Measurements from ENCODE around the gene PRDM16. TPM values are rescaled to one million over a fixed set of nuclear protein-coding genes. Genes with fewer than 3 reads are reported as not detected.

Gene PRDM16
- total RNA-seq, 1 experiment from 2014 or later, result 0.95 TPM

DNA sequence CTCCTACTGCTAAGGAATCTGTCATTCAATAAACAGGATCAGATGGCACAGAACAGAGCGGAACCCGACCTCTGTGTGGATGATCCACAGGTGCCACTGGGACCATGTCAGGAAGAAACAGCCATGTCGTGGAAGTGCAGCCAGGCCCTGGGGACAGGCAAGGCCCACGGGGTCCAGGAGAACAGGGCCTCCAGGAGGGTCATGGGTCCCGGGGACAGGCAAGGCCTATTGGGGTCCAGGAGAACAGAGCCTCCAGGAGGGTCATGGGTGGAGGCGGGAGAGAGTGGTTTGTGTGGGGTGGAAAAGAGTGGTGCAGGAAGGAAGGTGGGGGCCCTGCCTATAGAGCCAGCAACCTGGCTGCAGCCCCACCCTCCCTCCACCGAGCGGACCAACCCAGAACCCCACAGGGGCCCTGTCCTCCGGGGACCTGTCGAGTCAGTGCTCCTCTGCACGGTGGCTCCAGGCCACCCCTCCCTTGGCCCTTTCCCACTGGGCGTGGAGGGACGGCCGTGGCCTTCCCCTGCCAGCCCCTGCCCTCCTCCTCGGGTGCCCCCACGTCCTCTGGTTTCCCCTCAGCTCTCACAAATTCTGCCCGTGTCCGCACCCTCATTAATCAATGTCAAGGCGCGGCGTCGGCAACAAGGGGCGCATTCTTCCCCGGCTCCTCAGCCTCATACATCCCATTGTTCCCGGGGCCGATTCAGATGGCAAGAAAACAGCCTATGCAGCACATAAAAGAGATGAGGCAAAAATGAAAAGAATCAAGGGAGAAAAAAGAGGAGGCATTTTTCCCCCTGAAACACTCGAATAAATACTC lies 146.4 kb downstream of the PRDM16 start:
- H3K27me3 ChIP-seq, result no peaks in the 10 kb centered on the region

DNA sequence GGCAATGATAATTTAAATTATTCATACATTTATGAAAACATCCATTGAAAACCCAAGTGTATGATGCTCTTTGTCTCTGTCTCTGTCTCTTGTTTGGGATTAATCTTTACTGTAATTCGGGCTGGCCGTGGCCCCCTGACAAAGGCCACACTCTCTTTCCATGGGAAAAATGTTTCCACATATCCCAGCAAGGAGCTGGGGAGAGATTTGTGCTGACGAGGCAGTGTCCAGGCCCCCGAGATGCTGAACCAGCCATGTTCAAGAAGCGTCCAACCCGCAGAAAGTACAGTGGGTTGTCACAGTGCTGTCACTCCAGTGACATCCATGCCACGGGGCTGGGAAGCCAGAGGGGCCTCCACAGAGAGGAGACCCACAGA lies 147.0 kb downstream of the PRDM16 start:
- DNase-seq, result no peak
- Histone ChIP-seq H3K9me3 (no peaks in the 10 kb centered on the region), H3K36me3 (no peaks in the 10 kb centered on the region), H3K27me3 (no peaks in the 10 kb centered on the region), H3K4me3 (no peak overlapping the region)

More for the DNA sequence above, 146.4 kb downstream of the PRDM16 start:
- no peak for DNase-seq
- no peaks in the 10 kb centered on the region for H3K9me3 ChIP-seq
- no peak overlapping the region for H3K4me3 ChIP-seq
- no peaks in the 10 kb centered on the region for H3K36me3 ChIP-seq

DNA sequence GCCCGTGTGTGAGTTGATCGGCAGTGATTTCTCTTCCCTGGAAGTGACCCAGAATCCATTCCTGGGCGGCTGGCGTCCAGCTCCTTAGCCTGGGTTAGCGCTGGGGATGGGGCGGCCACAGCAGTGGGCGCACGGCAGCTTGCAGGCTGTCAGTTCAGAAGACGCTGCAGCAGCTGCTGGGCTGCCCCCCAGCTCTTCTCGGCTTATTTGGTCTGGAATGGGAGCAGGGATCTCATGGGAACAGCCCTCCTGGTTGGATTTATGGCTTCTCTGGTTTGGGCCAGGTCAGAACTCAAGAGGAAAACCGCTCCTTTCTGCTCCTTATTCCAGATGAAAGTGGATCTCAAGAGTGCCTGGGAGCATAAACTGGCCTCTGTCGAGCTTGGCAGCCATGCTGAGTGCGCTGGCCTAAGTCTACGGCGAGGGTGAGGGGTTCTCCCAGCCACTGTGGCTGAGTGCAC lies 148.2 kb downstream of the PRDM16 start:
- H3K27me3 ChIP-seq, result no peaks in the 10 kb centered on the region
- no peaks in the 10 kb centered on the region for H3K36me3 ChIP-seq
- H3K9me3 ChIP-seq, result no peaks in the 10 kb centered on the region
- no peak overlapping the region for H3K4me3 ChIP-seq
- DNase-seq, result no peak

DNA sequence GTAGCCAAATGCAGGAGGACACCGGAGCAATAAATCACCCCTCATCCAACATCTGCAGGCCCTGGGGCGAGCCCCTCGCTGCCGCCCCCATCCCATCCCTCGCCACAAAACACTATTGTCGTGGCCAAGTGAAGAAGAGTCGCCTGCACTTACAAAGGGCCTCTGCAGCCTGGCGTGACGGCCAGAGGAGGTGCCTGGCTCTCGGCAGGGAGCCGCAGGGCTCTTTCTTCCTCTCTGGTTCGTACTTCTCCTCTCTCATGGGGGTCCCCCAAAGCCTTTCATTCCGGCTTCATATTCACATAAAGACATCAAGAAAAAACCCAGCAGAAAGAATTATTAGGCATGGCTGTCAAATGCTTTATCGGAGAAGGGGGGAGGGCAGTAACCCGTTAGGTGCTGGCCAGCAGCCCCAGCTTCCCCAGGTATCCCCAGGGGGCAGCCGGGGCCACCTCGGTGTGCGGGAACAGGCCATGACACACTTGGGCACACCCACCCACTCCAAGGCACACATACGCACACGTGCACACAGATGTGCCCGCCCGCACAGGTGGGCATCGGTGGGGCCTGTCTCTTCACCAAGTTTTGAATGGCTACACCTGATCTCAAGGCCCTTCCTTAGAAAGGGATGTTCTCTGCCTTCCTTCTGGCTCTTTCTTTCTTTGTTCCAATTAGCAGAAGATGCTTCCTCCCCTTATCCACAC lies 149.1 kb downstream of the PRDM16 start:
- Histone ChIP-seq H3K36me3 (no peaks in the 10 kb centered on the region), H3K27me3 (no peaks in the 10 kb centered on the region), H3K4me3 (no peak overlapping the region), H3K9me3 (no peaks in the 10 kb centered on the region)
- no peak for DNase-seq

DNA sequence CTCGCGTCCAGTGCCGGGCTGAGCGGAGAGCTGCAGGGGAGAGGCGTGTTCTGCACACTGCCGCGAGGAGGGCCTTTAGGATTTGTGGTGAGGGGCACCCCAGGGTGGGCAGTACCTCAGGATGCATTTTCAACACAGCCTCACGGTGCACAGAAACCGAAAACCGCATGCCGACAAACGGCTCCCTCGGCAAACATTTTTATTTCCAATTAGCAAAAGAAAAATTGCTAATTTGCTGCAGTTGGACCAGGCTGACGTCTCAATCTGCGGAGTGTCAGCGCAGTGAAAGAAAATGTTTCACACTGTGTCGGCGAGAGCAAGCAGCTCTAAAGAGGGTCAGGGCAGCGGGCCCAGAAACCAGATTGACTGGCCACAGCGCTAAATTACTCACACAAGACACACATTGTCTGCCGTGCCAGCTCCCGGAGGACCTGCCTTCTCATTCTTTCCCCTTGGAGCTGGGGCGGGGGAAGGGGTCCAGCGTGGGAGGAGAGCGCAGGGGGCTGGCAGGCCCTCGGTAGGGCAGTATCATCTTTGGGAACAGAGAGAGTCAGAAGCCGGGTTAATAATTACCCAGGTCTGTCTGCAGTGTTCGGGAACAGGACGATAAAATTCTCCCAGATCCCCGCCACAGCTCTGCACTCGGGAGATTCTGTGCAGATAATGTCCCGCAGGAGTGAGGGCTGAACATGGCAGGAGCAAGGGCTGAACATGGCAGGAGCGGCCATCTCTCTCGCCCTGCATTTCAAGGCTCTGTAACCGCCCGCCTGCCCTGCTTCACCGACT lies 150.2 kb downstream of the PRDM16 start:
- peak; percentile 86 for DNase-seq
- H3K27me3 ChIP-seq, result no peaks in the 10 kb centered on the region
- no peak overlapping the region for H3K4me3 ChIP-seq
- no peaks in the 10 kb centered on the region for H3K36me3 ChIP-seq
- H3K9me3 ChIP-seq, result no peaks in the 10 kb centered on the region

DNA sequence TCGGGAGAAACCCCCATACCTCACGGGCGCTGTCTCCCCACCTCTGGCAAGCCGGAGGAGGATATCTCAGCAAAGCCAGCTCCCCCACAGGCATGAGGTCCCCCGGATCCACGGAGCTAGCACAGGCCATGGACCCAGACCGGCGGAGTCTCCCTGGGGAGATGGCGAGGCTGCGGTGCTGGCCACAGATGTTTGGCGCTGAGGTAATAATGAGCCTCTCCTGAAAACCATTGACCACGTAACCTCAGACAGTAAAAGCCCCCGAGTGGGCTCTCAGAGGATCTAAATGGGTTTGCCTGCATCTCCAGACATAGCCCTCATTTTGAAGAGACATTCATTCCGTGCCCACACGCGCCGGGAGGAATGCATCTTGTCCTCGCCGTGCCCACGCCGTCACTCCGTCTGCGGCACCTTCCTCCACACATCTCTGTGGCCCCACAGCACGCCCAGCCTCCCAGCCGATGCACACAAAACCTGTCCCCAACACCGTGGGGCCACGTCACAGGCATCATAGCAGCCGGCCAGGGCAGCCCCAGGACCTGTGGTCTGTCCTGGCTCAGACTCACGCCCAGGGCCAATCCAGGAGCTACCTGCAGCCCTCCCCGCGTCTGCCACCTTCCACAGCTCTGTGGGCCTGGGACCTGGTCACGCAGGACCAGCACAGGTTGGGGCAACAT lies 150.9 kb downstream of the PRDM16 start:
- Histone ChIP-seq H3K27me3 (no peaks in the 10 kb centered on the region), H3K36me3 (no peaks in the 10 kb centered on the region), H3K9me3 (no peaks in the 10 kb centered on the region), H3K4me3 (no peak overlapping the region)
- DNase-seq, result no peak

DNA sequence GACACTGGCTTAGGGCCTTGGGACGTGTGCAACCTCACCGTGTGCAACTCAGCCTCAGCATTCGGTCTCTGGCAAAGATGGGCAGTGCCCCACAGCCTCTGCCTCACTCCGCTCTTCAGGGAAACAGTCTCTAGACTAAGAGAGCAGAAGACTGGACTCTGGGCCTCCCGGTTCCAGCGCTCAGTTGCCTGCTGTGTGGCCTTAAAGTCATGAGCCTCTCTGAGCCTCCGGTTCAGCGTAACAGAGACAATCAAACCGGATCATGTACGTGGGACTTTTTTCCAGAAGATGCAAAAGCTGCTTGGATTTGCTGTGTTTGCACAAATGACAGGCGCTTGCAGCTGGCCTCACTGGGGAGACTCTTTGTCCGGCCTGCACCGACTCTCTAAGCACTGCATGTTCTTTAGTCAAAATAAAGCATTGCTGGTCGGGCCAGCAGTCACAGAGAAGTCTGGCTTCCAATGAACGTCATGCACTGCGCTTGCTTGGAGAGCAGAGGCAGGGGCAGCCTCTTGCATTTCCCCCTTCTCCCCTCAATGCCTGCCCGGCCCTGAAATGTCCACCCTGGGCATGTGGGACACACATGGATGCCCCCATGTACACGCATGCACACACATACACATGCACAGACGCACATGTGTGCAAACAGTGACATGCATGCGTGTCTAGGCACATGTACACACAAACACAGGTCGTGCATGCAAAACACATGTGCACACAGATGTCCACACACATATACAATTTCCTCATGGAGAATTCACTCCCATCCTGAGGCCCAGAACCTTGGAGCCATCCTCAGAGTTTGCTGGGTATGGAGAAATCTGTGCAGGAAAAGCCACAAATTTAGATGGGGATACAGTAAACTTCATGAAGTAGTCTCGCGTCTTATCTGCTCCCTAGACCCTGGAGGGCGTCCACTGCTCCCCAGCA lies 152.4 kb downstream of the PRDM16 start:
- H3K9me3 ChIP-seq, result no peaks in the 10 kb centered on the region
- no peak for DNase-seq
- H3K4me3 ChIP-seq, result no peak overlapping the region
- peaks cover 2% of the 10 kb centered on the region; the same call in 1 of the 2 replicates for H3K27me3 ChIP-seq
- H3K36me3 ChIP-seq, result no peaks in the 10 kb centered on the region

DNA sequence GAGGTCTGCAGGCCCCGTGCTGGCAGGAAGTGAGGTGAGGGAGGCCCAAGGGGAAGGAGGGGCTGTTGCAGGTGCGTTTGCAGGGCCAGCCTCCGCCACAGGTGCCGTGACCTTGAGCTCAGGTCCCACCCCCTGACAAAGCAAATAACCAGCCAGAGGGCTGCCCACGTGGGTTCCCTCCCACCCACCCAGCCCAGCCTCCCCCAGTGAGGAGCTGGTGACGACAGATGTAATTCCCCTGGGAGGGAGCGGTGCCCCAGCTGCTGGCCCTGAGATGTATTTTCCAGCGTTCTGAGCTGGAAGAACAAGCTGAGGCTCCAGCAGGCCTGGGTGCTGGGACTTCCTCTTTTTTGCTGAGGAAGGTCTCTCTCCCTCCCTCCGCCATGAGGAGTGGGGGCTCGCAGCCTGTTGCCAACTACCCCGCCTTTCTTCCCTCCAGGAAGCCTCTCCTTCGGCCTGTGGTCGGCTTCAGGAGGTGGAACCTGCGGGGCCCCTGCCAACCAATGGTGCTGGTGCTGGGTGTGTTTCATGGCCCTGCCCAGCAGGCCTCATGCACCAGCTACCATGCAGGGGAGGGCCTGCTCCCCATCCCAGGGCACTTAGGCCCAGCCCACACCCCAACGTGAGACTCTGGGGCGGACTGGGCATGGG lies 153.2 kb downstream of the PRDM16 start:
- Histone ChIP-seq H3K9me3 (no peaks in the 10 kb centered on the region), H3K4me3 (no peak overlapping the region), H3K27me3 (peaks cover 2% of the 10 kb centered on the region; the same call in 1 of the 2 replicates), H3K36me3 (no peaks in the 10 kb centered on the region)
- DNase-seq, result no peak

DNA sequence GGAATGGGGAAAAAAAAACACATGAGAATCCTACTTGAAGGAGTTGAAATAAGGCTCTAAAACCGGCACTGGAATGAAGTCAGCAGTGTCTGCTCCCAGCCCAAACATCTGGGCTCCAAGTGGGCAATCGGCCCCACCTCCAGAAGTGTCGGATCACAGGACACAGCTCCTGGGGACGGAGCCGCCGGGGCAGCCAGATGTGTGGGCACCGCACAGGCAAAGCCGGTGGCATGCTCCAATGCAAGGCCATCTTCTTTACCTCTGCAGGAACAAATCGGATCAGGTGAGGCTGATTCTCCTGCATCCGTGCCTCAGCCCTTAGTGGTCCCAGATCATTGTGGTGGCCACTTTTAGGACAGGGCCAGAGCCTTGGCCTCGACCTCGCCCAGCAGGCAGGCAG lies 156.7 kb downstream of the PRDM16 start:
- peaks cover 2% of the 10 kb centered on the region; the same call in 1 of the 2 replicates for H3K27me3 ChIP-seq
- H3K36me3 ChIP-seq, result no peaks in the 10 kb centered on the region
- DNase-seq, result no peak
- H3K4me3 ChIP-seq, result no peak overlapping the region
- H3K9me3 ChIP-seq, result no peaks in the 10 kb centered on the region

DNA sequence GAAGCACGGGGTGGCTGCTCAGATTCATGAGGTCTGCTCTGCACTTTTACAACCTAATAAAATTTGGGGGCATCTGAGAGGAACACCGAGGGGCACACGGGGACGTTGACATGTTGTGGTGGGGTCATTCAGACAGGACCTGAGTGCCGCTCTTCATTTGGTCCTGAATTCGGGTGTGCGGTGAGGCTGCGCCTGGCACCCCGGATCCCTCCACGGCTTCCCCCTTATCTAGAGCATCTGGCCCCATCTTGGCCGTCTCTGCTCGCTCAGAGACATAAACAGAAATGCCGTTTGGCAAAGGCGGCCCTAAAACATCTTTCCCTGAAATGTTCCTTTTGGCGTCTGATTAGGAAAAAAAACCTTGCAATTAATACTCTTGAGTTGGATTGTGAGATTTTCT lies 157.2 kb downstream of the PRDM16 start:
- no peaks in the 10 kb centered on the region for H3K36me3 ChIP-seq
- no peak overlapping the region for H3K4me3 ChIP-seq
- DNase-seq, result no peak
- H3K27me3 ChIP-seq, result peaks cover 2% of the 10 kb centered on the region; the same call in 1 of the 2 replicates
- no peaks in the 10 kb centered on the region for H3K9me3 ChIP-seq

DNA sequence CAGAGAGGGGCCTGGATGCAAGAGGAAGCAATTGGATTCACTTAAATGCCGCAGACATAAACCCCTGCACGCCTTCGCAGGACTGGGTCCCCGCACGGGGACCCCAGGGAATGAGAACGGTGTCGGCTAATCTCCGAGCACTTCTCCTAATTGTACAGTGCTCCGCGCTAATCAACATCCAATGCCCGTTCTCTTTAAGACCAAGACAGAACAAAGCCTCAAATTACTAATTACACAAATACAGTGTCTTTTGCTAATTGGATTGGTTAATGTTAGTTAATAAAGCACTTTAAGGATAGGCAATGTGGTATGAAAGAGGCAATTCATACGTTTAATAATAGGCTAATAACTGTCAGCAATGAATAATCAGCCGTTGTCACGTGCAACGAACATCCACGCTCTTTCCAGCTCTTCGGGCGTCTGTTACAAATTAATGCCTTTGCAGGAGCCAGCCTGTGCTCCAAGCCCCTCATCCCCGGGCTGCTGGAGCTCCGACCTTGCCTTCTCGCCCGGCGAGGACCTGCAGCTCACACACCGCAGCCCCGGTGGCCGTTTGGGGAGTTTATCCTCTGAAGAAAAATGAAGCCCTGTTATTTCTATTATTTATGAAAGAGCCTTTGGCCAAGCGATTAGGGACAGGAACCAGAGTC lies 157.8 kb downstream of the PRDM16 start:
- H3K36me3 ChIP-seq, result no peaks in the 10 kb centered on the region
- no peak for DNase-seq
- no peaks in the 10 kb centered on the region for H3K9me3 ChIP-seq
- peaks cover 2% of the 10 kb centered on the region; the same call in 1 of the 2 replicates for H3K27me3 ChIP-seq
- H3K4me3 ChIP-seq, result no peak overlapping the region

DNA sequence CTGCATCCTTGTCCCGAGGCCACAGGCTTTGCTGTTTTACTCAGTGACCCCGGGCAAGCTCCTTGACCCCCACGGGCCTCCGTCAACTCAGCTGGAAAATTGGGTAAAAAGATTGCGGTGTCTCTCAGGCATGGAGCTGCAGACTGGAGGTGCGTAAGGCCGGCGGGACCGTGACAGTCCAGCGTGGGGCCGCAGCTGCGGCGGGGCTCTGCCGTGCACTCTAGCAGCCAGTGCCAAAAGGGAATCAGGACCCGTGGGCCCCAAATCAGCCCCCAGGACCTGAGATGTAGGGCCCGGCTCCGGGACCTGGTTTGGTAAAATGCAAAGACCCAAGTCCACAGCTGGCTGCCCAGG lies 158.3 kb downstream of the PRDM16 start:
- H3K9me3 ChIP-seq, result no peaks in the 10 kb centered on the region
- no peak for DNase-seq
- H3K36me3 ChIP-seq, result no peaks in the 10 kb centered on the region
- no peak overlapping the region for H3K4me3 ChIP-seq
- peaks cover 2% of the 10 kb centered on the region; the same call in 1 of the 2 replicates for H3K27me3 ChIP-seq

DNA sequence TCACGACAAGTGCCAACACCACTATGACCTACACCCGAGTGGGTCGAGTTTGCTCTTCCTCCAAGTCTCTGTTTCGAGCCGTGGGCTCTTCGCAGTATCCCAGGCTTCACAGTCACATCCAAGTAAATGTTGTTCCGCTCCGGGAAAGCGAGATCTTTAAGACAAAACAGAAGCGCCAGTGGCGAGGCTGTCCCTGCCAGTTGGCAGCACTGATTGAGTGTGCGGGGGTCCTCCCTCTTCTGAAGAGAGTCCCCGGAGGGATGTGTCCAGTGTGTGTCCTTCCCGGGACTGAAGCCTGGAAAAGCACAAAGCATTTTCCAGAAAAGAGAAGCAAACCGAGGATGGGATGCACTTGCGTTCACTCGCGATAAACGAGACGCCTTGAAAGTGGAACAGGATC lies 158.9 kb downstream of the PRDM16 start:
- H3K4me3 ChIP-seq, result no peak overlapping the region
- H3K36me3 ChIP-seq, result no peaks in the 10 kb centered on the region
- no peak for DNase-seq
- H3K9me3 ChIP-seq, result no peaks in the 10 kb centered on the region
- peaks cover 2% of the 10 kb centered on the region; the same call in 1 of the 2 replicates for H3K27me3 ChIP-seq

DNA sequence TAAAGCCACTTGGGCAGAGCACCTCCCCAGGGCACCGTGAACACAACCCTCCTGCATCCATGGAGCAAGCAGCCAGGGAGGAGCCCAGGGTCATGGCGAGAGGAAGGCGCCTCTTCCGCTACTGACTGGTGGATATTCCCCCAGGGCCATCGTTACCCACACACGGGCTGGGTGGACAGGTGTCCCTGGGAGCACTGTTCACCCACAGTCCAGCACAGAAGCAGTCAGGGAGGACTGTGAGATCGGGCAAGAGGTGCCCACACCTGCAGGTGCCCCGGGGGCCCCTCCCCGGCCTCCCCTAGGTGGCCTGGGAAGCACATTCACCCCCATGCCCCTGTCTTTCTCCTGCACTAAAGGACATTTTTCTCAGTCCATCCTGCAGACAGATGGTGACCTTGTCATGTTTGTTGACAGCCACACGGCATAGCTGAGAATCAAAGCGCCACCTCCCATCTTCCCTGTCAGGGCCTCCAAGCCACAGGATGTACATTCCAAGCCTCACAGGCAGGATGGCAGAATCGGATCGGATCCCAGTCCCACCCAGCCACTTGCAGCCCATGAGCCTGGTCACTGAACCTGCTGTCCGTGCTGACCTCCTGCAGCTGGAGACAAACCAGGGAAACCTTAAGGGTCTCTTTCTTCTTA lies 160.2 kb downstream of the PRDM16 start:
- Histone ChIP-seq H3K4me3 (no peak overlapping the region), H3K27me3 (peaks cover 2% of the 10 kb centered on the region; the same call in 1 of the 2 replicates), H3K36me3 (no peaks in the 10 kb centered on the region), H3K9me3 (no peaks in the 10 kb centered on the region)
- no peak for DNase-seq

Measured in MG63 (cell line).